GM23338 (cell line): ENCODE data around the gene GLRB. TPM values are rescaled to one million over a fixed set of nuclear protein-coding genes. Genes with fewer than 3 reads are reported as not detected.

Experiments
- ATAC-seq: fragments of 200-7000 bp; cut with Tn5 transposase; 3 replicates; pipeline ENCODE4 v1.9.1; 2020
- DNase-seq: peaks from one replicate; pipeline ENCODE4 v3.0.0-alpha.2; 2015; ENCODE audit warnings: low spot score
- H2AFZ ChIP-seq: fragments of 200-600 bp; sonication (generic); 2 replicates; pipeline ENCODE4 v1.8.0; 2016; ENCODE audit warnings: antibody characterized with exemption, mild to moderate bottlenecking, moderate library complexity
- H3F3A ChIP-seq: fragments of 200-600 bp; sonication (generic); replicated peaks from 2 replicates; pipeline ENCODE4 v1.8.0; 2017; ENCODE audit warnings: antibody characterized with exemption, mixed run types, low read depth
- H3K27ac ChIP-seq: fragments of 200-600 bp; sonication (generic); 2 replicates; pipeline ENCODE4 v1.6.1; 2016; ENCODE audit warnings: low read depth
- H3K27me3 ChIP-seq: fragments of 200-600 bp; sonication (generic); 2 replicates; pipeline ENCODE4 v1.8.0; 2016; ENCODE audit warnings: mild to moderate bottlenecking, mixed run types, moderate library complexity; ENCODE audit not compliant: insufficient read depth
- H3K36me3 ChIP-seq: fragments of 200-600 bp; sonication (generic); 2 replicates; pipeline ENCODE4 v1.8.0; 2016; ENCODE audit warnings: mild to moderate bottlenecking; ENCODE audit not compliant: insufficient read depth
- H3K4me1 ChIP-seq: fragments of 200-600 bp; sonication (generic); 2 replicates; pipeline ENCODE4 v1.8.0; 2016; ENCODE audit warnings: mild to moderate bottlenecking, moderate library complexity; ENCODE audit not compliant: insufficient read depth
- H3K4me2 ChIP-seq: fragments of 200-600 bp; sonication (generic); 2 replicates; pipeline ENCODE4 v1.7.1; 2017; ENCODE audit warnings: mixed run types
- H3K4me3 ChIP-seq: fragments of 200-600 bp; sonication (generic); 2 replicates; pipeline ENCODE4 v1.6.1; 2016; ENCODE audit warnings: mixed run types
- H3K79me2 ChIP-seq: fragments of 200-600 bp; sonication (generic); replicated peaks from 2 replicates; pipeline ENCODE4 v1.8.0; 2017; ENCODE audit warnings: mild to moderate bottlenecking; ENCODE audit not compliant: insufficient read depth
- H3K9me2 ChIP-seq: fragments of 200-600 bp; sonication (generic); 2 replicates; pipeline ENCODE4 v1.8.0; 2017; ENCODE audit not compliant: insufficient read depth
- H4K20me1 ChIP-seq: fragments of 200-600 bp; sonication (generic); replicated peaks from 2 replicates; pipeline ENCODE4 v1.8.0; 2017; ENCODE audit warnings: mild to moderate bottlenecking; ENCODE audit not compliant: insufficient read depth
- H3K27ac Mint-ChIP-seq: 2 replicates; pipeline ENCODE4 v1.8.0; 2020; ENCODE audit warnings: inconsistent platforms, mild to moderate bottlenecking, moderate library complexity, mixed read lengths
- H3K27me3 Mint-ChIP-seq: 3 replicates; pipeline ENCODE4 v1.8.0; 2022; ENCODE audit warnings: low read depth, mild to moderate bottlenecking, moderate library complexity, mixed read lengths, inconsistent platforms; ENCODE audit not compliant: insufficient read depth, poor library complexity
- H3K36me3 Mint-ChIP-seq: 3 replicates; pipeline ENCODE4 v1.8.0; 2021; ENCODE audit warnings: low read depth, mild to moderate bottlenecking, inconsistent platforms, moderate library complexity, mixed read lengths
- H3K4me1 Mint-ChIP-seq: 3 replicates; pipeline ENCODE4 v1.8.0; 2020; ENCODE audit warnings: mild to moderate bottlenecking, inconsistent platforms, mixed read lengths
- H3K4me3 Mint-ChIP-seq: 3 replicates; pipeline ENCODE4 v1.8.0; 2021; ENCODE audit warnings: moderate library complexity, mild to moderate bottlenecking, inconsistent platforms, mixed read lengths
- H3K9me3 Mint-ChIP-seq: 3 replicates; pipeline ENCODE4 v1.8.0; 2020; ENCODE audit warnings: moderate library complexity, mild to moderate bottlenecking, inconsistent platforms, mixed read lengths
- CREB1 ChIP-seq: fragments of 250-450 bp; sonication (Bioruptor Pico); IDR thresholded peaks from 2 replicates; pipeline ENCODE4 v1.5.0; 2020; ENCODE audit warnings: low read depth, mild to moderate bottlenecking, moderate library complexity
- CTCF ChIP-seq, 2 experiments: fragments of 200-600 bp in 1 of 2; sonication (generic) in 1 of 2; conservative IDR thresholded peaks; 2 replicates each; pipeline versions ENCODE4 v1.5.1 to v1.6.1; 2016 to 2017; ENCODE audit warnings: antibody characterized with exemption in 2 of 2, low read depth in 2 of 2, mild to moderate bottlenecking in 2 of 2, moderate library complexity in 1 of 2
- EZH2 ChIP-seq: fragments of 200-600 bp; sonication (generic); IDR thresholded peaks from one replicate; pipeline ENCODE4 v1.8.0; 2017; ENCODE audit warnings: antibody characterized with exemption, mild to moderate bottlenecking, low read depth; ENCODE audit not compliant: unreplicated experiment
- POLR2AphosphoS5 ChIP-seq: IDR thresholded peaks from 2 replicates; pipeline ENCODE4 v1.6.1; 2016; ENCODE audit warnings: antibody characterized with exemption, low read depth
- STAT1 ChIP-seq: IDR thresholded peaks from one replicate; pipeline ENCODE4 v1.6.1; 2016; ENCODE audit warnings: antibody characterized with exemption; ENCODE audit not compliant: unreplicated experiment
- ZNF462 ChIP-seq: fragments of 250-450 bp; sonication (Bioruptor Pico); IDR thresholded peaks from 2 replicates; pipeline ENCODE4 v1.5.0; 2020; ENCODE audit warnings: mild to moderate bottlenecking, moderate library complexity
- polyA plus RNA-seq: library from polyadenylated mRNA; unstranded; fragments of >200 nt; fragmentation: Nextera tagmentation; extraction: Ambion mirVana; gene quantifications from 2 replicates; pipeline ENCODE4 v1.2.1, GENCODE V29; 2016
- total RNA-seq: library from RNA; depleted of rRNA; stranded (reverse); fragments of >200 nt; shearing (Covaris generic); gene quantifications from 2 replicates; pipeline ENCODE4 v1.2.3, GENCODE V29; 2014

Gene GLRB
- total and polyA plus RNA-seq, 2 experiments from 2014 or later, result 1.0 to 1.3 TPM

- TF ChIP-seq CTCF (conservative IDR thresholded peaks at IDR 0.05; ENCODE audit: low read depth in 2 of 2) (no peak), POLR2AphosphoS5 (no peak), ZNF462 (CRISPR knock-in tag) (no peak), STAT1 (no peak)
These were observed 549 bp upstream of the GLRB start (continued) for GRCh38 chr4:157075401-157075800.

- H3K4me2 ChIP-seq, result peak overlapping the region; percentile 94
- peaks cover 40% of the 10 kb centered on the region for H3K27me3 ChIP-seq
- no peak overlapping the region for H3K27ac ChIP-seq
- H3K9me2 ChIP-seq, result no peaks in the 10 kb centered on the region
- no peaks in the 10 kb centered on the region for H3F3A ChIP-seq
- peak overlapping the region; percentile 88 for H3K4me3 Mint-ChIP-seq
- H4K20me1 ChIP-seq, result no peaks in the 10 kb centered on the region; the same call in 1 of the 2 replicates
- TF ChIP-seq CREB1 (no peak), EZH2 (peak; percentile 9)
- no peaks in the 10 kb centered on the region for H3K36me3 ChIP-seq
- no peak overlapping the region for H3K27ac Mint-ChIP-seq
- H2AFZ ChIP-seq, result peak overlapping the region; percentile 100
- H3K4me1 ChIP-seq, result peaks cover 14% of the 10 kb centered on the region
- peaks cover 15% of the 10 kb centered on the region for H3K4me1 Mint-ChIP-seq
- no peaks in the 10 kb centered on the region for H3K9me3 Mint-ChIP-seq
- peaks cover 11% of the 10 kb centered on the region for H3K27me3 Mint-ChIP-seq
- H3K79me2 ChIP-seq, result no peaks in the 10 kb centered on the region
- peak; percentile 28 for DNase-seq
- no peaks in the 10 kb centered on the region for H3K36me3 Mint-ChIP-seq
- H3K4me3 ChIP-seq, result peak overlapping the region; percentile 78
- ATAC-seq, result peak; percentile 60
These were observed 613 bp downstream of the GLRB start for GRCh38 chr4:157076578-157076947.
